ENCODE data around the gene HAPLN3.

The HAPLN3 gene

DNA sequence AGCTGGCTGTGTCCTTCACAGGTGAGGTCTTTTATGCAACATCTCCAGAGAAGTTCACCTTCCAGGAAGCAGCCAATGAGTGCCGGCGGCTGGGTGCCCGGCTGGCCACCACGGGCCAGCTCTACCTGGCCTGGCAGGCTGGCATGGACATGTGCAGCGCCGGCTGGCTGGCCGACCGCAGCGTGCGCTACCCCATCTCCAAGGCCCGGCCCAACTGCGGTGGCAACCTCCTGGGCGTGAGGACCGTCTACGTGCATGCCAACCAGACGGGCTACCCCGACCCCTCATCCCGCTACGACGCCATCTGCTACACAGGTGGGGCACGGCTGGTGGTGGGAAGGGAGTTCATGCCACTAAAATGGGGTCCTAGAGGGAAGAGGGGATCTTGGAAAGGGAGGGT lies 52.0 kb downstream of the HAPLN3 start:
- no peak overlapping the region for H3K4me3 ChIP-seq (ENCODE audit: low read depth, low read length)
- TF ChIP-seq, protein P1, sequence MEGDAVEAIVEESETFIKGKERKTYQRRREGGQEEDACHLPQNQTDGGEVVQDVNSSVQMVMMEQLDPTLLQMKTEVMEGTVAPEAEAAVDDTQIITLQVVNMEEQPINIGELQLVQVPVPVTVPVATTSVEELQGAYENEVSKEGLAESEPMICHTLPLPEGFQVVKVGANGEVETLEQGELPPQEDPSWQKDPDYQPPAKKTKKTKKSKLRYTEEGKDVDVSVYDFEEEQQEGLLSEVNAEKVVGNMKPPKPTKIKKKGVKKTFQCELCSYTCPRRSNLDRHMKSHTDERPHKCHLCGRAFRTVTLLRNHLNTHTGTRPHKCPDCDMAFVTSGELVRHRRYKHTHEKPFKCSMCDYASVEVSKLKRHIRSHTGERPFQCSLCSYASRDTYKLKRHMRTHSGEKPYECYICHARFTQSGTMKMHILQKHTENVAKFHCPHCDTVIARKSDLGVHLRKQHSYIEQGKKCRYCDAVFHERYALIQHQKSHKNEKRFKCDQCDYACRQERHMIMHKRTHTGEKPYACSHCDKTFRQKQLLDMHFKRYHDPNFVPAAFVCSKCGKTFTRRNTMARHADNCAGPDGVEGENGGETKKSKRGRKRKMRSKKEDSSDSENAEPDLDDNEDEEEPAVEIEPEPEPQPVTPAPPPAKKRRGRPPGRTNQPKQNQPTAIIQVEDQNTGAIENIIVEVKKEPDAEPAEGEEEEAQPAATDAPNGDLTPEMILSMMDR (IDR thresholded peaks at IDR 0.05; ENCODE audit: low read depth, low read length) = no peak

DNA sequence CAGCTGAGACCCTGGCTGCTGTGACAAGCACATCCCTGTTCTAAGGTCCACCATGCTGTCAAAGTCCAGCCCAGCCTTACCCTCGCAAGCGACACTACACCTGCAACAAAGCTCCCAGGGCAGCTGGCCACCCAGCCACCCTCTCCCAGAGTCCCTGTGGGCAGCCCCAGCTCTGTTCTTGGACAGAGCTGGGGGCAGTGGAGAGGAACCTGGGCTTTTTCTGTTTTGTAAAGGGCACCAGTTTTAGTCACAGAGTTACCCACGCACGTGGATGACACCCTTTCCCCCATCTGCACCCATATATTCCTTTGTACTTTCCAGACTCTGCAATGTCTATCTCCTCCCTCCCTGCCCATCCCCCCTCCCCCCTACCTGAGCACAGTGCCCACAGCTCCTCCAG lies 53.2 kb downstream of the HAPLN3 start:
- H3K4me3 ChIP-seq (ENCODE audit: low read depth, low read length) = no peak overlapping the region
- TF ChIP-seq, protein P1 (IDR thresholded peaks at IDR 0.05; ENCODE audit: low read depth, low read length) = no peak

DNA sequence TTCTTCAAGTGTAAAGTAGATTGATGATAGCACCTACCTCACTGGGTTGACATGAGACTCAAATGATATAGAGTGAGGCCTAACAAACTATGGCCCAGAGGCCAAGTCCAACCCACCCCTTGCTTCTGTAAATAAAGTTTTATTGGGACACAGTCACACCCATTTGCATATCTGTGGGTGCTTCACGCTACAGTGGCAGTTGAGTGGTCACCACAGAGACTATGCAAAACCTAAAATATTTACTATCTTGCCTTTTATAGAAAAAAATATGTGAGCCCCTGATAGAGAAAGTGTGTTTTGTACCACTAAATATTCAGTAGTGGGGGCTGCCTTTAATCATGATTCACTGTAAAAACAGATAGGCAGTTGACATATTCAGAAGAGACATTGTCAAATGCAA lies 54.1 kb downstream of the HAPLN3 start:
- H3K4me3 ChIP-seq (ENCODE audit: low read depth, low read length) = no peak overlapping the region
- TF ChIP-seq, protein P1 (IDR thresholded peaks at IDR 0.05; ENCODE audit: low read depth, low read length) = no peak

DNA sequence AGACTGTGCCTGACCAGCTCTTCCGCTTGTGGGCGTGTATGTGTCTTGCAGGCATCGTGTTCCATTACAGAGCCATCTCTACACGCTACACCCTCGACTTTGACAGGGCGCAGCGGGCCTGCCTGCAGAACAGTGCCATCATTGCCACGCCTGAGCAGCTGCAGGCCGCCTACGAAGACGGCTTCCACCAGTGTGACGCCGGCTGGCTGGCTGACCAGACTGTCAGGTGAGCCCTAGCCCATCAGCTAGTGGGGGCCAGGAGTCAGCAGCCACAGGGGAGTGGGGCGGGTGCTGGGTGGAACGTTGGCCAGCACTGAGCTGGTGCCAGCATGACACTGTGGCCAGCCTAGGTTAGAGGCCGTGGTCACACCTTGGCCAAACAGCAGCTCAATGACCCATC lies 55.4 kb downstream of the HAPLN3 start:
- TF ChIP-seq, protein P1 (IDR thresholded peaks at IDR 0.05; ENCODE audit: low read depth, low read length) = no peak
- no peak overlapping the region for H3K4me3 ChIP-seq (ENCODE audit: low read depth, low read length)

DNA sequence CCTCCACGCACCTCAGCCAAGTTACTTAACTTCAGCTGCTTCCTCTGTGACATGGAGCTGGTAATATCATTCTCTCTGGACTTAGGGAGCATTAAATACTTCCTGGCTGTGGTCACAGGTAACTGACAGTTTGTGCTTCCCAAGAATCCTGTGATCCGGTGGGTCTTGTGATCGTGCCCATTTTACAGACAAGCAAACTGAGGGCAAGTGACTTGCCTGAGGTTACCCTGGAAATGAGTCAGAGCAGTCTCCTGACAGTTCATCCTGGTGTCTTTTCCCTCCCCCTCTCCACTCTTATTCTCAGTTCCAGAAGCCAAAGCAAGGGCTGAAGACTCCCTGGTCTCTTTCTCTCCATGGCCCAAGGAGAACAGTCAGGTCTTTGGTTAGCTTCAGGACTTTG lies 56.2 kb downstream of the HAPLN3 start:
- TF ChIP-seq, protein P1 (IDR thresholded peaks at IDR 0.05; ENCODE audit: low read depth, low read length) = no peak
- no peak overlapping the region for H3K4me3 ChIP-seq (ENCODE audit: low read depth, low read length)

DNA sequence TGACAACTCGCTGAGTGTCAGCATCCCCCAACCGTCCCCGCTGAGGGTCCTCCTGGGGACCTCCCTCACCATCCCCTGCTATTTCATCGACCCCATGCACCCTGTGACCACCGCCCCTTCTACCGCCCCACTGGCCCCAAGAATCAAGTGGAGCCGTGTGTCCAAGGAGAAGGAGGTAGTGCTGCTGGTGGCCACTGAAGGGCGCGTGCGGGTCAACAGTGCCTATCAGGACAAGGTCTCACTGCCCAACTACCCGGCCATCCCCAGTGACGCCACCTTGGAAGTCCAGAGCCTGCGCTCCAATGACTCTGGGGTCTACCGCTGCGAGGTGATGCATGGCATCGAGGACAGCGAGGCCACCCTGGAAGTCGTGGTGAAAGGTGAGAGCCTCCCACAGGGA lies 56.7 kb downstream of the HAPLN3 start:
- no peak overlapping the region for H3K4me3 ChIP-seq (ENCODE audit: low read depth, low read length)
- TF ChIP-seq, protein P1 (IDR thresholded peaks at IDR 0.05; ENCODE audit: low read depth, low read length) = no peak

DNA sequence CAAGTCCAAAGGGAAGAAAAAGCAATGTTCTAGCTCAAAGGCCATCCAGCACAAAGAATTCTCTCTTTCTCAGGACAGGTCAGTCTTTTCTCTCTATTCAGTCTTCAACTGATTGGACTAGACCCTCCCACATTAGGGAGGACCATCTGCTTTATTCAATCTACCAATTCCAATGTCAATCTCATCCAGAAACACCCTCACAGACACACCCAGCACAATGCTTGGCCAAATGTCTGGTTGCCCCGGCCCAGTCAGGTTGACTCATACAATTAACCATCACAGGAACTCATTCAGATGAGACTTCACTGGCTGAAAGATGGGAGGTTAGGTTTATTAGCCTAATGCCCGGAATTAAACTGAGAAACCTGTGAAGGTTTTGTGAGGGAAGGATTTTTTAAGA lies 59.7 kb downstream of the HAPLN3 start:
- TF ChIP-seq, protein P1 (IDR thresholded peaks at IDR 0.05; ENCODE audit: low read depth, low read length) = no peak
- no peak overlapping the region for H3K4me3 ChIP-seq (ENCODE audit: low read depth, low read length)
